BLaER1 (cell line): ENCODE measurements around the gene KRTAP4-7.
"Not testable (repeated sequence)": the region's sequence is repeated elsewhere in the genome, so short reads cannot be mapped to it uniquely, and the experiment has no call there.

Experiments used
- H3K27ac ChIP-seq: shearing (Covaris generic); formaldehyde crosslinking; 2 replicates; pipeline ENCODE4 v1.8.1; 2022
- H3K27me3 ChIP-seq: shearing (Covaris generic); formaldehyde crosslinking; 2 replicates; pipeline ENCODE4 v1.8.1; 2022
- H3K36me3 ChIP-seq: shearing (Covaris generic); formaldehyde crosslinking; 2 replicates; pipeline ENCODE4 v1.8.1; 2022
- H3K4me1 ChIP-seq: shearing (Covaris generic); formaldehyde crosslinking; 2 replicates; pipeline ENCODE4 v1.8.1; 2022
- H3K4me2 ChIP-seq: shearing (Covaris generic); formaldehyde crosslinking; 2 replicates; pipeline ENCODE4 v1.8.1; 2022
- H3K4me3 ChIP-seq: shearing (Covaris generic); formaldehyde crosslinking; 2 replicates; pipeline ENCODE4 v1.8.1; 2022
- H3K9ac ChIP-seq: shearing (Covaris generic); formaldehyde crosslinking; 2 replicates; pipeline ENCODE4 v1.8.1; 2022
- H3K9me3 ChIP-seq: shearing (Covaris generic); formaldehyde crosslinking; 2 replicates; pipeline ENCODE4 v1.8.1; 2022
- H4K20me1 ChIP-seq: shearing (Covaris generic); formaldehyde crosslinking; 2 replicates; pipeline ENCODE4 v1.8.1; 2022
- Cebpa-rat ChIP-seq: shearing (Covaris generic); IDR thresholded peaks from 2 replicates; pipeline ENCODE4 v1.8.1; 2022

Gene KRTAP4-7

GRCh38 chr17:41065829-41066624 lies 17.9 kb upstream of the KRTAP4-7 start, which contains the start of gene KRTAP2-4:
KRTAP2-4 (minus strand) TSS chr17:41065879; CDS start chr17:41065845, 34 bp downstream.
- H3K27me3 ChIP-seq: no peaks in the 10 kb centered on the region
- no peak within 1 kb of the TSS for H3K4me2 ChIP-seq
- no peak within 1 kb of the TSS for H3K27ac ChIP-seq
- H3K4me1 ChIP-seq: no peaks in the 10 kb centered on the region
- no peaks in the 10 kb centered on the region for H3K36me3 ChIP-seq
- no peaks in the 10 kb centered on the region for H3K9me3 ChIP-seq
- no peak within 1 kb of the TSS for H3K4me3 ChIP-seq
- H3K9ac ChIP-seq: no peak within 1 kb of the TSS
- TF ChIP-seq Cebpa-rat: no peak
- no peaks in the 10 kb centered on the region for H4K20me1 ChIP-seq

DNA sequence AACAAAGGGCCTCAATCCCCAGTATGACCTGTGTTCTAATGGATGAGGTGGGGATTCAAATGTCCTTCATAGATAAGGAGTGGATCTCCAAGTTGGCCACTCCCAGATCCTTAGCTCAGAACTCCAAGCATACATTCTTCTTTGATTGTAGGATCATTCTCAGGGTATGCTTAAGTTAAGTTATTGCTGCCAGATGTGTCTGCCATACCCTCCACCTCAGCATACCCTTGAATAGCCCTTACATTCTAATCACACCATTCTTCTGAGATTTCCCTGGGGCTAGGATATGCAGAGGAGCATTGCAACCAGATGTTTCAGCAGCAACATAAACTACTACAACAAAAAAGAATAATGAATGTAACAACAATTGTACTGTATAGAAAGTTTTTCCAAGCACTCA lies 16.7 kb upstream of the KRTAP4-7 start:
- Histone ChIP-seq H3K4me2 (no peak overlapping the region), H3K27ac (no peak overlapping the region), H3K4me3 (no peak overlapping the region), H3K36me3 (no peaks in the 10 kb centered on the region), H4K20me1 (no peaks in the 10 kb centered on the region), H3K4me1 (no peaks in the 10 kb centered on the region), H3K9ac (no peak overlapping the region), H3K27me3 (no peaks in the 10 kb centered on the region), H3K9me3 (no peaks in the 10 kb centered on the region)
- TF ChIP-seq Cebpa-rat: no peak

GRCh38 chr17:41069031-41069430 lies 14.9 kb upstream of the KRTAP4-7 start:
- no peaks in the 10 kb centered on the region for H4K20me1 ChIP-seq
- H3K36me3 ChIP-seq: no peaks in the 10 kb centered on the region
- H3K27me3 ChIP-seq: no peaks in the 10 kb centered on the region
- H3K9ac ChIP-seq: no peak overlapping the region
- TF ChIP-seq Cebpa-rat: no peak
- H3K27ac ChIP-seq: no peak overlapping the region
- H3K4me1 ChIP-seq: no peaks in the 10 kb centered on the region
- H3K9me3 ChIP-seq: no peaks in the 10 kb centered on the region
- no peak overlapping the region for H3K4me2 ChIP-seq
- no peak overlapping the region for H3K4me3 ChIP-seq

- H3K27me3 ChIP-seq: no peaks in the 10 kb centered on the region
- H3K27ac ChIP-seq: no peak overlapping the region
- H3K4me2 ChIP-seq: no peak overlapping the region
- H3K36me3 ChIP-seq: no peaks in the 10 kb centered on the region
- H3K9ac ChIP-seq: no peak overlapping the region
- TF ChIP-seq Cebpa-rat: no peak
- no peaks in the 10 kb centered on the region for H3K4me1 ChIP-seq
- no peaks in the 10 kb centered on the region for H4K20me1 ChIP-seq
- no peaks in the 10 kb centered on the region for H3K9me3 ChIP-seq
- no peak overlapping the region for H3K4me3 ChIP-seq
Measured at GRCh38 chr17:41071606-41072360, 12.2 kb upstream of the KRTAP4-7 start.

DNA sequence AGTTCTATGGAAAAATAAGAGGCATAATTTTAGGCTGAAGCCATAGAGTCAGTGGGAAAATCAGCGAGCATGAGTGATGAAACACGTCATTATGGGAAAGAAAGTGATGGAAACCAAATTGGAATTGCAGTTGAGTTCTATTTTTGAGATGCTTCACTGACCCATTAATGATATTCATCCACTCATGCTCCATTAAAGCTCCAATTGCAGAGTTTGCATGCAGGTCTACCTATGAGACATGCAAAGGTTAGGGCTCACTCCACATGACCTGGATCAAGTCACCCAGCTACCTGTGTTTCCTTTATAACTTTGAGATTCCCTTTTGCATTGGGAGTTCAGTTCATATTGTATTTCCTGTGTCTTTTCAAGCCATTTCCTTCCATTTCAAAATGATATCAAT lies 10.3 kb upstream of the KRTAP4-7 start:
- no peaks in the 10 kb centered on the region for H3K9me3 ChIP-seq
- no peaks in the 10 kb centered on the region for H3K27me3 ChIP-seq
- H3K9ac ChIP-seq: no peak overlapping the region
- no peak overlapping the region for H3K4me3 ChIP-seq
- H4K20me1 ChIP-seq: no peaks in the 10 kb centered on the region
- H3K27ac ChIP-seq: no peak overlapping the region
- no peak for TF ChIP-seq Cebpa-rat
- no peak overlapping the region for H3K4me2 ChIP-seq
- H3K36me3 ChIP-seq: no peaks in the 10 kb centered on the region
- no peaks in the 10 kb centered on the region for H3K4me1 ChIP-seq

DNA sequence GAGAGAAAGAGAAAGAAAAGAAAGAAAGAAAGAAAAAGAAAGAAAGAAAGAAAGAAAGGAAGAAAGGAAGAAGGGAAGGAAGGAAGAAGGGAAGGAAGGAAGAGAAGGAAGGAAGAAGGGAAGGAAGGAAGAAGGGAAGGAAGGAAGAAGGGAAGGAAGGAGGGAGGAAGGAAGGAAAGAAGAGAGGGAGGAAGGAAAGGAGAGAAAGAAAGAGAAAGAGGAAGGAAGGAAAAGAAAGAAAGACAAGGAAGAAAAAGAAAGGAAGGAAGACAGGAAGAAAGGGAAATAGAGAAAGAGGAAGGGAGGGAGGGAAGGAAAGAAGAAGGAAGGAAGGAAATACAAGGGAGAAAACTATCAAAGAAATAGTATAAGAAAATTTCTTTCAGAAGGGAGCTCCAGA lies 7.2 kb upstream of the KRTAP4-7 start:
- Histone ChIP-seq H3K4me1 (no peaks in the 10 kb centered on the region), H3K9ac (no peak overlapping the region), H4K20me1 (no peaks in the 10 kb centered on the region), H3K4me3 (no peak overlapping the region), H3K9me3 (no peaks in the 10 kb centered on the region), H3K27me3 (no peaks in the 10 kb centered on the region), H3K27ac (no peak overlapping the region), H3K4me2 (no peak overlapping the region), H3K36me3 (no peaks in the 10 kb centered on the region)
- TF ChIP-seq Cebpa-rat: no peak

- Histone ChIP-seq H3K4me3 (no peak overlapping the region), H4K20me1 (no peaks in the 10 kb centered on the region), H3K4me2 (no peak overlapping the region), H3K9ac (no peak overlapping the region), H3K36me3 (no peaks in the 10 kb centered on the region), H3K4me1 (no peaks in the 10 kb centered on the region), H3K9me3 (no peaks in the 10 kb centered on the region), H3K27me3 (no peaks in the 10 kb centered on the region), H3K27ac (no peak overlapping the region)
- TF ChIP-seq Cebpa-rat: no peak
Measured at GRCh38 chr17:41082626-41083025, 1.3 kb upstream of the KRTAP4-7 start.

DNA sequence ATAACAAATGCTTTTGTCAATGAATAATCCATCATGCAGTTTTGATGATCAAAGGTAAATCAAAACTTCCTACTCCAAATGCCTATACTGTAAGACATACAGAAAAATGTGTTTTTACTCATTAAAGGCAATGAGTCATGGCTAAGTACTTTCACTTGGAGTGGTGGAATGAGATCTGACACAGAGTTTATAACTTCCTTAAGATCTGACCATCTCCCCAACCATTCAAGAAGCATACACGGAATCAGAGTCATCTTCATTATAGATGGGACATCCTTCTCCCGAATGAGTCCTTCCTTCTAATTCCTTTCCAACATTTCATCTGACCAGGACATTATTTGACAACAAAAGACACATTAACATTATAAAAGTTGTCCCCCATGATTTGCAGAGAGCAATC lies 523 bp upstream of the KRTAP4-7 start:
- H3K4me1 ChIP-seq, H3K4me3 ChIP-seq, H3K4me2 ChIP-seq, H3K9ac ChIP-seq, H3K36me3 ChIP-seq, H3K27ac ChIP-seq, H3K27me3 ChIP-seq, H3K9me3 ChIP-seq, H4K20me1 ChIP-seq: not testable (repeated sequence)

GRCh38 chr17:41088760-41089352 lies 4.9 kb downstream of the KRTAP4-7 start:
- H3K27me3 ChIP-seq, H3K4me3 ChIP-seq, H4K20me1 ChIP-seq, H3K36me3 ChIP-seq, H3K4me2 ChIP-seq, H3K9ac ChIP-seq, H3K4me1 ChIP-seq, H3K27ac ChIP-seq: not testable (repeated sequence)
- peaks cover 17% of the 10 kb centered on the region for H3K9me3 ChIP-seq

- no peak overlapping the region for H3K27ac ChIP-seq
- no peak overlapping the region for H3K9ac ChIP-seq
- no peaks in the 10 kb centered on the region for H3K36me3 ChIP-seq
- H4K20me1 ChIP-seq: no peaks in the 10 kb centered on the region
- no peak overlapping the region for H3K4me3 ChIP-seq
- no peak for TF ChIP-seq Cebpa-rat
- no peak overlapping the region for H3K4me2 ChIP-seq
- peaks cover 24% of the 10 kb centered on the region for H3K9me3 ChIP-seq
- H3K27me3 ChIP-seq: no peaks in the 10 kb centered on the region
- H3K4me1 ChIP-seq: peaks cover 9% of the 10 kb centered on the region
Measured at GRCh38 chr17:41096055-41096454, 12.1 kb downstream of the KRTAP4-7 start.
